ENCODE results near the gene NOP14.
"Not testable (repeated sequence)": the region's sequence is repeated elsewhere in the genome, so short reads cannot be mapped to it uniquely, and the experiment has no call there.

The NOP14 gene

DNA sequence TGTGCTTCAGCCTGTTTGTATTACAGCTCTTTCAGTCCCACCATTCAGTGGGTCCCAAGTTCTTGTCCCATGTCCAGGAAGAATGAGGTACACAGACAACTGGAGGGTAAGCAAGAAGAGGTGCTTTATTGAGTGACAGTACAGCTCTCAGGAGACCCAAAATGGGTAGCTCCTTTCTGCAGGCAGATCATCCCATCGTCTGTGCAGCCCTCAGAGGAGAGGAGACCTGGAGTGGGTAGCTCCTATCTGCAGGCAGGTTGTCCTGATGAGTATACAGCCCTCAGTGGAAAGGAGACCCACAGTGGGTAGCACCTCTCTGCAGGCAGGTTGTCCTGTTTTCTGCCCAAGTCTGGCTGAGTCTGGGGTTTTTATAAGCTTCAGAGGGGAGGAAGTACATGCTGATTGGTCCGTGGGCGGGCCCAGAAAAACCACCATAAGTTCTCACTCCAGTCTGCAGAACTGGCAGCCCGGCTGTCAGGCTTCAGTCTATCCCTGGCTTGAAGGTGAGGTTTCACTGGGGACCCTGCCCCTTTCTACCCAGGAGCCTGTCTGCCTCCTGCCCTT, 18.1 kb upstream of the NOP14 start:
- in situ Hi-C loops (cut with HindIII; ENCODE audit: low pct_unique_long_range_greater_than_20kb, low sequenced_read_pairs) = no loop called here
- TF ChIP-seq JUND (IDR thresholded peaks at IDR 0.05; ENCODE audit: low read depth) = no peak
- peak in 1 of 2 experiments; percentile 6 for DNase-seq (ENCODE audit: low read depth in 1 of 2, low spot score in 1 of 2)

GRCh38 chr4:2977211-2978088, 14.2 kb upstream of the NOP14 start:
- in situ Hi-C loops (cut with HindIII; ENCODE audit: low pct_unique_long_range_greater_than_20kb, low sequenced_read_pairs) = no loop called here
- no peak for DNase-seq (ENCODE audit: low read depth in 1 of 2, low spot score in 1 of 2)
- no peak for TF ChIP-seq JUND (IDR thresholded peaks at IDR 0.05; ENCODE audit: low read depth)

DNA sequence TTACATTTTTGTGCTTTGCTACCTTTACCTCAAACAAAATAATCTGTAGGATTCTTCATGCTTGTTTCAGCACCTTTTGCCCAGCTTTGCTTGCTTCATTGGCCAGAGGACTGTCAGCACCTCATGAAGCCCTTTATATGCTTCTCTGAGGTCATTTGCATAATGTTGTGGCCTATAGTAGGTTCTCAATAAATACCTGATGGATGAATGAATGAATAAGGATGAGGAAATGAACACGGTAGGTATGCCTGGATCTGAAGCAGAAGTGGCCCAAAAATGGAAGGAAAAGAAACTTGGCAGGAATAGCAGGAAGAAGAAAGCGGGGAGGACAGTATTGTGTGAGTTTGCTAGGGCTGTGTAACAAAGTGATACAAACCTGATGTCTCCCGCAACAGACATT, 8.1 kb upstream of the NOP14 start:
- in situ Hi-C loops (cut with HindIII; ENCODE audit: low pct_unique_long_range_greater_than_20kb, low sequenced_read_pairs) = no loop called here
- no peak for DNase-seq (ENCODE audit: low read depth in 1 of 2, low spot score in 1 of 2)
- TF ChIP-seq JUND (IDR thresholded peaks at IDR 0.05; ENCODE audit: low read depth) = no peak

DNA sequence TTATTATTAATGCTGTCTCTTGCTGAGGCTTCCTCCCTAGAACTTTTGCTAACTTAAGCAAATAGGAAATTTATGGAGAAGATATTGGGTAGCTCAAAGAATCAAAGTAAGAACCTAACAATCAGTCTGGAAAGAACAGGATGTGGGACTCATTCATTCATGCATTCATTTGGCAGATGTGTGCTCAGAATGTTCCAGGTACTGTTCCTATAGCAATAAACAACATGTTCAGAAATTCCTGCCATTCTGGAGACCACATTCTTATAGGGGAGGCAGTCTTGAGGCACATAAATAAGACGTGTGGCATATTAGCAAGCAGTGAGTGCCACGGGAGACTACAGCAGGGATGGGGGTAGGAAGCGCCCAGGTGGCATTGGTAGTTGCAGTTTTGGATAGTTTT, 5.2 kb upstream of the NOP14 start:
- no peak for DNase-seq (ENCODE audit: low read depth in 1 of 2, low spot score in 1 of 2)
- TF ChIP-seq JUND (IDR thresholded peaks at IDR 0.05; ENCODE audit: low read depth) = no peak
- in situ Hi-C loops (cut with HindIII; ENCODE audit: low pct_unique_long_range_greater_than_20kb, low sequenced_read_pairs) = no loop called here

DNA sequence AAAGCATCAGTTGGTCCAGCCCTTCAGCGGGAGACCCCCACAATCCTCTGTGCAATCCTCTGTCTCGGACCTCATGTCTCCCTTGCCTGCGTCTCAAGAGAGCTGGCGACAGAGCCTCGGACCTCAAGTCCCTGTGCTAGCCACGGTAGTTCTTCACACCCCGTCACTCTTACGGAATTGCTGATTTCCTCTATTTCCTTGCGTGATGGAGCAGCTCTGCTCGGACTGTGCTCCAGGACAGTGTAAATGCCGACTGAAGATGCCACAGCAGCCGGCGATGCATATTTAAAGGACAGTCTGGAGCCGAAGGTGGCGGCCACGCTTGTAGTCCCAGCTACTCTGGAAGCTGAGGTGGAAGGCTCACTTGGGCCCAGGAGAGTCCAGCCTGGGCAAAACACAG, 2.1 kb upstream of the NOP14 start:
- in situ Hi-C loops (cut with HindIII; ENCODE audit: low pct_unique_long_range_greater_than_20kb, low sequenced_read_pairs) = no loop called here
- no peak for DNase-seq (ENCODE audit: low read depth in 1 of 2, low spot score in 1 of 2)
- no peak for TF ChIP-seq JUND (IDR thresholded peaks at IDR 0.05; ENCODE audit: low read depth)

GRCh38 chr4:2964706-2965258, 1.6 kb upstream of the NOP14 start:
- TF ChIP-seq JUND (IDR thresholded peaks at IDR 0.05; ENCODE audit: low read depth) = no peak
- in situ Hi-C loops (cut with HindIII; ENCODE audit: low pct_unique_long_range_greater_than_20kb, low sequenced_read_pairs) = no loop called here
- DNase-seq (ENCODE audit: low read depth in 1 of 2, low spot score in 1 of 2) = no peak

DNA sequence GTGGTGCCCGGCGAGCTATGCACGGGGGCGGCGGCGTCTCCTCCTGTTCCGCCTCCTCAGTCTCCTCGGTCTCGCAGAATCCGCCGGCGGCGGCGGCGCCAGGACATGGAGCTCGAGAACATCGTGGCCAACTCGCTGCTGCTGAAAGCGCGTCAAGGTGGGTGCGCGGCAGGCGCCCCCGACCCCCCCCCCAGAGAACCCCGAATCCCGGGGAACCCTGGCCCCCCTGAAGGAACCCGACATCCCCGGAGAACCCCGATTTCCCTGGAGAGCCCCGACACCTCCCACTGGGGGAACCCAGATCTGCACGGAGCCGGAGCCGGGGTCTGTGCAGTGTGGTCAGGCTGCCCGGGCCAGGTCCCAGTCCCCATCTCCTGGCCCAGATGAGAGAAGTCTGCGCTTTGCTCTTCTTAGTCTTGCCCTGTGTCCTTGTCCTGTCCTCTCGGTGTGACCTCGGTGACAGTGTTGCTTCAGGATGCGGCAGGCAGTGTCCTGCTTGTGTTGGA, 813 bp upstream of the NOP14 start:
- no peak for TF ChIP-seq JUND (IDR thresholded peaks at IDR 0.05; ENCODE audit: low read depth)
- DNase-seq (ENCODE audit: low read depth in 1 of 2, low spot score in 1 of 2) = peak; percentile 66 to 78
- in situ Hi-C loops (cut with HindIII; ENCODE audit: low pct_unique_long_range_greater_than_20kb, low sequenced_read_pairs) = no loop called here

DNA sequence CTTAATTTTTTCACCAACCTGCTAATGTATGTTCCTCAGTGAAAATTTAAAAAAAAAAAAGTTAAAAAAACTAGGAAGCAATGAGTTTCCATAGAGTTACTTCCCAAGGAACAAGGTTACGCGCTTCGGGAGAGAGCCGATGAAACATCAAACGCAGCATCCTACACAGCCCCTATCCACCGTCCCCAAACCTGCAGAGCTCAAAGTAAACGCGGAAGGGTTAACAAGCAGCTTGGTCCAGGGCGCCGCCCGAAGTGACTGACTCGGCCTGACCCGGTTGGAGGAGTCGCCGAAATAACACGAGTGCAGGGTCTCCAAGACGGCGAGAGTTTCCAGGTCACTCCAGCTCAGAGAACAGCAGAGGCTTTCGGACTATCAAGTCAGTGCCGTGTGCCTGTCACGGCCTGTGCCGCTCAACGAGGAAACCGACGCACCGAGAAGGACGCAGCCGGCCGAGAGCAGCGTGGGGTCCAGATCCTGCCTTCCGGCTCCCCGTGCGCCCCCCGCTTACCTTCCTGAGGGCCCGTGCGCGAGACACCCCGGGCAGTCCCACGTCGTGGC, 512 bp downstream of the NOP14 start:
- in situ Hi-C loops (cut with HindIII; ENCODE audit: low pct_unique_long_range_greater_than_20kb, low sequenced_read_pairs) = no loop called here
- DNase-seq (ENCODE audit: low read depth in 1 of 2, low spot score in 1 of 2) = peak; percentile 34 to 61
- no peak for TF ChIP-seq JUND (IDR thresholded peaks at IDR 0.05; ENCODE audit: low read depth)

DNA sequence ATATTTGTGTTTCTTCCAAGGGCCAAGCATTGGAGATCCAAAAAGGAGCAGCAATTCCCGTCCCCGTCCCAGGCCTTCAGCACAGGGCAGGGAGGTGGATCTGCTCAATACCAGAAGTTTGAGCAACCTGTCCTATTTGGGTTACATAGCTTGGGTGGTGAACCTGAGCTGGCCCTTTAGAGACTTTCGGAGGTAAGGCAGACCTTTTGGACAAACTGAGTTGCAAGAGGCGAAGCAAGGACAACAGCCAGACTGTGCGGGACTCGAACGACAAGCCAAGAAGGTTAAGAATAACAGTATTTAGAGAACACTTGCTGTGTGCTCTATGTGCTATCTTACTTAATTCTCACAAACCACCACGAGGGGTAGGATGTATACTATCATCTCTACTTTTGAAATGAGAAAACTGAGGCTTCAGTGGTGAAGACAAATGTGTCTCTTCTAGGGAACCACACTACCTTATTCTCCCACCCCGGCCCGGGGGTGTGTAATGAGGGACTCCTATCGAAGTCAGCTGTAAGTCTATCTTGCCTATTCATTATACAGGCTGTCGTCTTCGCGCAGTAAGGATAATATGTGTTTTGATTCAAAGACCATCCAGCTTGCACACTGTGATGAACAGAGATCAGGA, 1.3 kb downstream of the NOP14 start:
- in situ Hi-C loops (cut with HindIII; ENCODE audit: low pct_unique_long_range_greater_than_20kb, low sequenced_read_pairs) = no loop called here
- no peak for DNase-seq (ENCODE audit: low read depth in 1 of 2, low spot score in 1 of 2)
- no peak for TF ChIP-seq JUND (IDR thresholded peaks at IDR 0.05; ENCODE audit: low read depth)

DNA sequence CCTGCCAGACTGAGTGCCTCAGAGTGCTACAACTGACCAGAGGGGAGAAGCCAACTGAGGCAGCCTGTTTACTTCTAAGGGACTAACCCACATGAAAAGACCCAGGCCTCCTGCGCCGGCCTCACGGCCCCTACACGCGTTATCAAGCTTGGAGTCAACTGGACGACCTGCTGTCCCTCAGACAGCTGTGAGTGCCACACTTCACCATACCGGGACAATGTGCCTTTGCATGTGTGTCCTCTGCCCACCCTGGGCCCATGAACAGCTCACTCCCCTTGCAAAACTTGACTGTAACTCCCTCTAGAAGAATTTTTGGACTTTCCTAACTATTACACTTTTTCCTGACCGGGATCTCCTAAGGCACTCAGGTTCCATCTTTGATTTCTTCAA, 1.8 kb downstream of the NOP14 start:
- no peak for DNase-seq (ENCODE audit: low read depth in 1 of 2, low spot score in 1 of 2)

DNA sequence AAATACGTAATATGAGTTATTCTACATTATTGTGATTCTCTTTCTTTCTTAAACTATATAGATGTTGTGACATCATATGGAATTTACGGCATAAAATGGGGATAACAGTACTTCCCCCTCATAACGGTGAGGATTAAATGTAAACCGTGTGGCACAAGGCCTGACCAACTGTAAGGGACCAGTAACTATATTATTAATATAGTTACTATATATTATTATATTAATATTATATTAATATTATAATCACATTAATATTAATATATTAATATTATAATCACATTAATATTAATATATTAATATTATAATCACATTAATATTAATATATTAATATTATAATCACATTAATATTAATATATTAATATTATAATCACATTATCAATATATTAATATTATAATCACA, 2.8 kb downstream of the NOP14 start:
- in situ Hi-C loops (cut with HindIII; ENCODE audit: low pct_unique_long_range_greater_than_20kb, low sequenced_read_pairs); DNase-seq (ENCODE audit: low read depth in 1 of 2, low spot score in 1 of 2): not testable (repeated sequence)

More for the DNA sequence above, 1.8 kb downstream of the NOP14 start:
- in situ Hi-C loops (cut with HindIII; ENCODE audit: low pct_unique_long_range_greater_than_20kb, low sequenced_read_pairs) = no loop called here
- no peak for TF ChIP-seq JUND (IDR thresholded peaks at IDR 0.05; ENCODE audit: low read depth)

- in situ Hi-C loops (cut with HindIII; ENCODE audit: low pct_unique_long_range_greater_than_20kb, low sequenced_read_pairs) = no loop called here
- TF ChIP-seq JUND (IDR thresholded peaks at IDR 0.05; ENCODE audit: low read depth) = no peak
- no peak for DNase-seq (ENCODE audit: low read depth in 1 of 2, low spot score in 1 of 2)
Measured at GRCh38 chr4:2958446-2958845, 4.8 kb downstream of the NOP14 start.

DNA sequence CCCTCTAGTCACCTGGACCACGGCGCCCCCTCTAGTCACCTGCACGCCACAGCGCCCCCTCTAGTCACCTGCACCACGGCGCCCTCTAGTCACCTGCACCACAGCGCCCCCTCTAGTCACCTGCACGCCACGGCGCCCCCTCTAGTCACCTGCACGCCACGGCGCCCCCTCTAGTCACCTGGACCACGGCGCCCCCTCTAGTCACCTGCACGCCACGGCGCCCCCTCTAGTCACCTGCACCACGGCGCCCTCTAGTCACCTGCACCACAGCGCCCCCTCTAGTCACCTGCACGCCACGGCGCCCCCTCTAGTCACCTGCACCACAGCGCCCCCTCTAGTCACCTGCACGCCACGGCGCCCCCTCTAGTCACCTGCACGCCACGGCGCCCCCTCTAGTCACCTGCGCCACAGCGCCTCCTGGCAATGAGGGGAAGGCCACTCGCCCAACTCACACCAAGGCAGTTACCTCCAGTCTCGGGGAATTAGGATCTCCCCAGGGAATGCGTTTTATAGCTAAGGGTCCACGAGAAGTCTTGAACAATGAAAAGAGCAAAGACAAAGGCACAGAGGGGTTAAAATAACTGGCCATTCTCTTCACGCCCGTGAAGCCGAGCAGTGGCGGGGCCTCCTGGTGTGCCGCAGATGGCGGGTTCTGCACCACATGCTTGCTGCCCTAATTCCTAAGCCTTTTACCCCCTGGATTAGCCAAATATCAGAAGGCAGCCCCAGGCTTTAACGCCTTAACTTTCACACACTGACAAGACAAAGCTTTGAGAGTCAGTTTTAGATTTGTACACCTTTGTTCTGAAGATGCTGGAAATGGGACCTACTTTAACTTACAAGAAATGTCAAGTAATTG, 7.8 kb downstream of the NOP14 start:
- DNase-seq (ENCODE audit: low read depth in 1 of 2, low spot score in 1 of 2); in situ Hi-C loops (cut with HindIII; ENCODE audit: low pct_unique_long_range_greater_than_20kb, low sequenced_read_pairs): not testable (repeated sequence)

Measured in T47D (cell line).